Psoas muscle (tissue), 8 donors: ENCODE measurements around the gene TCF7L2. TPM values are rescaled to one million over a fixed set of nuclear protein-coding genes. Genes with fewer than 3 reads are reported as not detected.

Source experiments
- ATAC-seq, 4 donors: fragments of 200-7000 bp; cut with Tn5 transposase; one replicate each; pipeline ENCODE4 v1.9.1; 2020; ENCODE audit warnings: moderate library complexity in 3 of 4, mild to moderate bottlenecking in 2 of 4
- DNase-seq, 2 donors: peaks; one replicate each; pipeline ENCODE4 v3.0.0-alpha.2; 2020
- H3K27ac ChIP-seq: fragments of 200-600 bp; one replicate; pipeline ENCODE4 v1.8.0; 2022
- H3K27me3 ChIP-seq, 3 donors: fragments of 200-600 bp in 1 of 3; one replicate each; pipeline versions ENCODE4 v1.6.1 to v1.8.0; 2013 to 2022; ENCODE audit warnings: low read length in 2 of 3, mild to moderate bottlenecking in 2 of 3, moderate library complexity in 1 of 3; ENCODE audit not compliant: insufficient read depth in 3 of 3
- H3K36me3 ChIP-seq, 2 donors: fragments of 200-600 bp in 1 of 2; one replicate each; pipeline versions ENCODE4 v1.6.1 to v1.8.0; 2013 to 2022; ENCODE audit warnings: low read depth in 1 of 2, mild to moderate bottlenecking in 1 of 2, moderate library complexity in 1 of 2; ENCODE audit not compliant: insufficient read depth in 1 of 2
- H3K4me1 ChIP-seq: fragments of 200-600 bp; one replicate; pipeline ENCODE4 v1.8.0; 2022
- H3K4me3 ChIP-seq: fragments of 200-600 bp; one replicate; pipeline ENCODE4 v1.8.0; 2022; ENCODE audit warnings: mild to moderate bottlenecking
- H3K9me3 ChIP-seq: fragments of 200-600 bp; one replicate; pipeline ENCODE4 v1.8.0; 2022
- CTCF ChIP-seq: fragments of 200-600 bp; IDR thresholded peaks from one replicate; pipeline ENCODE4 v1.8.0; 2022; ENCODE audit warnings: antibody characterized with exemption
- WGBS, 3 donors: extraction: QIAGEN DNeasy Blood & Tissue Kit; methylation state at CpG; one replicate each; pipeline versions ENCODE4 v1.1.6 to v1.1.7; 2013; 5-methylcytosine and 5-hydroxymethylcytosine counted together
- intact Hi-C, 2 donors: fragments of 100-400 bp; cut with DNase I; formaldehyde crosslinking; loops; one replicate each; pipeline versions ENCODE4 v1.11.0 to v1.14.2; 2022
- polyA plus RNA-seq, 3 donors: library from polyadenylated mRNA; stranded (reverse); fragments of 200-250 nt; gene quantifications; one replicate each; pipeline ENCODE4 v1.2.3, GENCODE V29; 2013
- total RNA-seq, 4 donors: library from RNA; stranded (reverse); fragmentation: NEBNext Ultra II Directional in 2 of 4; extraction: Animal tissue kit (Norgen Biotek cat#: 25700) in 2 of 4; gene quantifications; one replicate each; pipeline versions ENCODE4 v1.2.1 to v1.2.4, GENCODE V29; 2021 to 2023
- donor health status: healthy with polysubstance abuse.
- donor health status: DM: no; HTN: no; CAD: no; lungs with moderate emphysema.
- donor health status: Bipolar disorder and iron deficiency.
- donor health status: healthy.
- donor health status: DM: yes; HTN: yes; CAD: no.
- donor health status: DM: no; HTN: no; CAD: no.
- donor health status: DM: no; HTN: no; CAD: no.
- donor health status: DM: yes; HTN: yes; CAD: no.

The TCF7L2 gene
- total and polyA plus RNA-seq, 7 donors = 1.8 to 8.5 (median 4.3) TPM

GRCh38 chr10:113028456-113029440, 78.7 kb downstream of the TCF7L2 start:
- 24 to 27% (median 24%) methylated on average over 9 of the region's 9 CpGs for WGBS, 3 donors
- peak; percentile 28 to 76 (median 46) for ATAC-seq
- Histone ChIP-seq H3K4me1 (peaks cover 36% of the 10 kb centered on the region), H3K9me3 (no peaks in the 10 kb centered on the region), H3K36me3 (no peaks in the 10 kb centered on the region), H3K4me3 (peak overlapping the region; percentile 38), H3K27me3 (no peaks in the 10 kb centered on the region), H3K27ac (no peak overlapping the region)
- intact Hi-C loops = loop anchor here in 1 of 2 donors (5.0 kb wide), 1 partner anchor 76 kb away; the partner anchor contains the start of gene TCF7L2
- DNase-seq = no peak
- no peak for TF ChIP-seq CTCF

- 81 to 96% (median 93%) methylated on average over 1 of the region's 1 CpG for WGBS, 3 donors
- H3K36me3 ChIP-seq = no peaks in the 10 kb centered on the region
- no peaks in the 10 kb centered on the region for H3K9me3 ChIP-seq
- DNase-seq (no peak), ATAC-seq (no peak)
- TF ChIP-seq CTCF = no peak
- no peak overlapping the region for H3K4me3 ChIP-seq
- no peak overlapping the region for H3K27ac ChIP-seq
- H3K27me3 ChIP-seq = no peaks in the 10 kb centered on the region
- intact Hi-C loops = no loop called here
- peaks cover 36% of the 10 kb centered on the region for H3K4me1 ChIP-seq
Measured at GRCh38 chr10:113030453-113030852, 80.4 kb downstream of the TCF7L2 start.

DNA sequence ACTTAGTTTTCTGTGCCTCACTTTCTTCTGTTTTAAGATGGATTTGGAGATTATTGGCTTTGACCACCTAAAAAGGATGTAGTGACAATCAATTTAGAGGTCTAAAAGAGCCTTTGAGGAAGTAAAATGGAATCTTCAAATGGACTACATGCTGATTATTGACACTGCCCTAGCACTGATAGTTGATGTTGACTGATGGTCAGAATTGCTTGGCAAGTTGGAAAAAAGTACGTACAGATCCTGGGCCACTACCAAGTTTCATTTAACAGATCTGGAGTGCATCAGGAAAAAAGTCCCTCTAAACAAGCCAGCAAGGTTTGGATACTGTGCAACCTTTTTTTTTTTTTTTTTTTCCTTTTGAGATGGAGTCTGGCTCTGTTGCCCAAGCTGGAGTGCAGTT, 81.1 kb downstream of the TCF7L2 start:
- WGBS, 3 donors = 56 to 82% (median 70%) methylated on average over 1 of the region's 1 CpG
- Histone ChIP-seq H3K4me1 (peaks cover 29% of the 10 kb centered on the region), H3K27ac (no peak overlapping the region), H3K36me3 (no peaks in the 10 kb centered on the region), H3K9me3 (no peaks in the 10 kb centered on the region), H3K27me3 (no peaks in the 10 kb centered on the region), H3K4me3 (no peak overlapping the region)
- ATAC-seq = no peak
- TF ChIP-seq CTCF = no peak
- DNase-seq = no peak
- intact Hi-C loops = no loop called here

GRCh38 chr10:113033991-113034390, 83.9 kb downstream of the TCF7L2 start:
- intact Hi-C loops = no loop called here
- Histone ChIP-seq H3K4me3 (no peak overlapping the region), H3K9me3 (no peaks in the 10 kb centered on the region), H3K36me3 (no peaks in the 10 kb centered on the region), H3K27me3 (no peaks in the 10 kb centered on the region), H3K27ac (no peak overlapping the region), H3K4me1 (peaks cover 2% of the 10 kb centered on the region)
- no peak for DNase-seq
- no peak for TF ChIP-seq CTCF
- no peak for ATAC-seq
- 91 to 97% (median 95%) methylated on average over 8 of the region's 8 CpGs for WGBS, 3 donors
